CD4-positive, alpha-beta memory T cell (primary cell): ENCODE results near the gene PSMG3. TPM values are rescaled to one million over a fixed set of nuclear protein-coding genes. Genes with fewer than 3 reads are reported as not detected.
A peak's percentile ranks its signal among the peaks of the same experiment; 100 is the strongest.

ENCODE experiments used
- CTCF ChIA-PET: fragments of 350-600 bp; sonication (Branson Sonifier 250); formaldehyde crosslinking; loops from one replicate; lab custom pipeline; 2021; ENCODE audit warnings: inconsistent platforms; ENCODE audit not compliant: partially characterized antibody; lab: Charles Lee
- POLR2A ChIA-PET: fragments of 350-600 bp; sonication (Branson Sonifier 250); formaldehyde crosslinking; loops from one replicate; lab custom pipeline; 2021; ENCODE audit not compliant: partially characterized antibody; lab: Charles Lee
- DNase-seq, 5 donors: peaks; one replicate each; pipeline versions ENCODE4 v3.0.0 to v3.0.0-alpha.2; 2020 to 2022; ENCODE audit warnings: mixed read lengths in 1 of 5
- H3K27ac ChIP-seq: one replicate; pipeline ENCODE4 v1.7.0; 2013; ENCODE audit warnings: low read depth, low read length
- H3K27me3 ChIP-seq: 2 replicates; pipeline ENCODE4 v1.7.0; 2013; ENCODE audit warnings: mild to moderate bottlenecking, low read length, moderate library complexity; ENCODE audit not compliant: insufficient read depth
- H3K36me3 ChIP-seq: 2 replicates; pipeline ENCODE4 v1.7.0; 2013; ENCODE audit warnings: mild to moderate bottlenecking, low read length, moderate library complexity; ENCODE audit not compliant: insufficient read depth
- H3K4me1 ChIP-seq: 2 replicates; pipeline ENCODE4 v1.7.0; 2013; ENCODE audit warnings: mild to moderate bottlenecking, low read length, moderate library complexity; ENCODE audit not compliant: insufficient read depth
- H3K4me3 ChIP-seq, 2 donors: one replicate each; pipeline ENCODE4 v1.7.0; 2013; ENCODE audit warnings: low read length in 2 of 2, mild to moderate bottlenecking in 1 of 2
- H3K9me3 ChIP-seq, 2 donors: one replicate each; pipeline ENCODE4 v1.7.0; 2013; ENCODE audit warnings: low read length in 2 of 2, control low read depth in 1 of 2; ENCODE audit not compliant: control insufficient read depth in 1 of 2
- H3K27ac Mint-ChIP-seq, 7 donors: one replicate each; pipeline ENCODE4 v1.8.0; 2020 to 2021; ENCODE audit warnings: mixed read lengths in 7 of 7, mild to moderate bottlenecking in 6 of 7, inconsistent platforms in 3 of 7, moderate library complexity in 3 of 7
- H3K27me3 Mint-ChIP-seq, 2 donors: one replicate each; pipeline ENCODE4 v1.8.0; 2020 to 2021; ENCODE audit warnings: mixed read lengths in 2 of 2
- H3K36me3 Mint-ChIP-seq, 2 donors: one replicate each; pipeline ENCODE4 v1.8.0; 2020 to 2021; ENCODE audit warnings: mixed read lengths in 2 of 2, inconsistent platforms in 1 of 2, mild to moderate bottlenecking in 1 of 2
- H3K4me1 Mint-ChIP-seq, 4 donors: one replicate each; pipeline ENCODE4 v1.8.0; 2020 to 2021; ENCODE audit warnings: mixed read lengths in 4 of 4, mild to moderate bottlenecking in 1 of 4
- H3K4me3 Mint-ChIP-seq, 8 donors: one replicate each; pipeline ENCODE4 v1.8.0; 2020 to 2021; ENCODE audit warnings: mixed read lengths in 8 of 8, mild to moderate bottlenecking in 7 of 8, moderate library complexity in 6 of 8, inconsistent platforms in 3 of 8
- H3K9me3 Mint-ChIP-seq, 8 donors: one replicate each; pipeline ENCODE4 v1.8.0; 2020 to 2021; ENCODE audit warnings: mixed read lengths in 8 of 8, mild to moderate bottlenecking in 5 of 8, inconsistent platforms in 3 of 8, moderate library complexity in 1 of 8
- intact Hi-C: fragments of 100-400 bp; cut with micrococcal nuclease; formaldehyde crosslinking; loops from one replicate; pipeline ENCODE4 v1.15.1; 2023
- polyA plus RNA-seq, 2 donors: library from polyadenylated mRNA; unstranded; fragments of 300-500 nt; fragmentation: Illumina TruSeq; gene quantifications; one replicate each; pipeline ENCODE4 v1.2.3, GENCODE V29; 2021
- total RNA-seq, 2 experiments: library from RNA; stranded (reverse); gene quantifications; one replicate each; pipeline ENCODE4 v1.2.3, GENCODE V29; 2021

Gene PSMG3
- total and polyA plus RNA-seq, 4 experiments from 2014 or later, result 19.3 to 50.2 (median 30.9) TPM

- H3K27ac Mint-ChIP-seq, result peak overlapping the region in 3 of 7 donors; percentile 77 to 97 (median 86)
- peaks cover 11% of the 10 kb centered on the region for H3K36me3 ChIP-seq
- DNase-seq, result no peak
- ChIA-PET CTCF (interaction anchor here (0.8 kb wide), 1 partner anchor 13 kb away, joined by 3 read pairs; no protein-coding TSS in a partner anchor), POLR2A (no interaction called here)
- H3K9me3 Mint-ChIP-seq, result no peaks in the 10 kb centered on the region
- peaks cover 20% of the 10 kb centered on the region for H3K4me1 ChIP-seq
- H3K4me3 ChIP-seq, result no peak overlapping the region
- no peaks in the 10 kb centered on the region for H3K27me3 Mint-ChIP-seq
- H3K4me3 Mint-ChIP-seq, result peak overlapping the region in 3 of 8 donors; percentile 27 to 88 (median 32)
- H3K27me3 ChIP-seq, result no peaks in the 10 kb centered on the region
- intact Hi-C loops, result no loop called here
- H3K9me3 ChIP-seq, result no peaks in the 10 kb centered on the region
- H3K36me3 Mint-ChIP-seq, result peaks cover 0 to 23% of the 10 kb centered on the region in 2 donors
- H3K4me1 Mint-ChIP-seq, result peaks cover 11 to 40% (median 21%) of the 10 kb centered on the region in 4 donors
- no peak overlapping the region for H3K27ac ChIP-seq
Measured at GRCh38 chr7:1567896-1568510, 1.8 kb downstream of the PSMG3 start.

- Histone ChIP-seq H3K27ac (no peak overlapping the region), H3K27me3 (no peaks in the 10 kb centered on the region), H3K9me3 (no peaks in the 10 kb centered on the region), H3K36me3 (peaks cover 11% of the 10 kb centered on the region), H3K4me3 (no peak overlapping the region), H3K4me1 (peaks cover 20% of the 10 kb centered on the region)
- H3K4me3 Mint-ChIP-seq, result peak overlapping the region in 3 of 8 donors; percentile 25 to 39 (median 27)
- no peak for DNase-seq
- POLR2A ChIA-PET, result no interaction called here
- peaks cover 10 to 36% (median 19%) of the 10 kb centered on the region in 4 donors for H3K4me1 Mint-ChIP-seq
- no peaks in the 10 kb centered on the region for H3K9me3 Mint-ChIP-seq
- peaks cover 0 to 23% of the 10 kb centered on the region in 2 donors for H3K36me3 Mint-ChIP-seq
- H3K27me3 Mint-ChIP-seq, result no peaks in the 10 kb centered on the region
- peak overlapping the region in 4 of 7 donors; percentile 21 to 68 (median 58) for H3K27ac Mint-ChIP-seq
- CTCF ChIA-PET, result no interaction called here
- intact Hi-C loops, result no loop called here
Measured at GRCh38 chr7:1567049-1567771, 2.6 kb downstream of the PSMG3 start.

GRCh38 chr7:1566687-1567048 lies 3.2 kb downstream of the PSMG3 start:
- H3K4me1 Mint-ChIP-seq, result peaks cover 9 to 30% (median 18%) of the 10 kb centered on the region in 4 donors
- Histone ChIP-seq H3K4me3 (no peak overlapping the region), H3K27me3 (no peaks in the 10 kb centered on the region), H3K9me3 (no peaks in the 10 kb centered on the region), H3K27ac (no peak overlapping the region), H3K4me1 (peaks cover 20% of the 10 kb centered on the region), H3K36me3 (peaks cover 11% of the 10 kb centered on the region)
- no peaks in the 10 kb centered on the region for H3K27me3 Mint-ChIP-seq
- POLR2A ChIA-PET, result no interaction called here
- CTCF ChIA-PET, result no interaction called here
- intact Hi-C loops, result no loop called here
- DNase-seq, result no peak
- no peaks in the 10 kb centered on the region for H3K9me3 Mint-ChIP-seq
- H3K36me3 Mint-ChIP-seq, result peaks cover 0 to 23% of the 10 kb centered on the region in 2 donors
- H3K27ac Mint-ChIP-seq, result peak overlapping the region in 1 of 7 donors; percentile 21
- peak overlapping the region in 1 of 8 donors; percentile 39 for H3K4me3 Mint-ChIP-seq

- Histone ChIP-seq H3K27ac (no peak overlapping the region), H3K9me3 (no peaks in the 10 kb centered on the region), H3K27me3 (no peaks in the 10 kb centered on the region), H3K4me1 (peaks cover 10% of the 10 kb centered on the region), H3K4me3 (no peak overlapping the region), H3K36me3 (peaks cover 11% of the 10 kb centered on the region)
- CTCF ChIA-PET, result no interaction called here
- H3K4me1 Mint-ChIP-seq, result peaks cover 5 to 21% (median 9%) of the 10 kb centered on the region in 4 donors
- H3K4me3 Mint-ChIP-seq, result no peak overlapping the region
- H3K9me3 Mint-ChIP-seq, result no peaks in the 10 kb centered on the region
- POLR2A ChIA-PET, result no interaction called here
- no peak for DNase-seq
- intact Hi-C loops, result no loop called here
- no peaks in the 10 kb centered on the region for H3K27me3 Mint-ChIP-seq
- peaks cover 0 to 21% of the 10 kb centered on the region in 2 donors for H3K36me3 Mint-ChIP-seq
- no peak overlapping the region for H3K27ac Mint-ChIP-seq
Measured at GRCh38 chr7:1564603-1565022, 5.2 kb downstream of the PSMG3 start.

GRCh38 chr7:1563981-1564602 lies 5.7 kb downstream of the PSMG3 start:
- Mint-ChIP-seq H3K27me3 (no peaks in the 10 kb centered on the region), H3K36me3 (peaks cover 0 to 20% of the 10 kb centered on the region in 2 donors), H3K27ac (no peak overlapping the region), H3K4me1 (peaks cover 3 to 18% (median 7%) of the 10 kb centered on the region in 4 donors), H3K9me3 (no peaks in the 10 kb centered on the region), H3K4me3 (no peak overlapping the region)
- Histone ChIP-seq H3K27ac (no peak overlapping the region), H3K9me3 (no peaks in the 10 kb centered on the region), H3K36me3 (peaks cover 11% of the 10 kb centered on the region), H3K4me3 (no peak overlapping the region), H3K4me1 (peaks cover 7% of the 10 kb centered on the region), H3K27me3 (no peaks in the 10 kb centered on the region)
- ChIA-PET POLR2A (no interaction called here), CTCF (no interaction called here)
- no peak for DNase-seq
- intact Hi-C loops, result no loop called here

DNA sequence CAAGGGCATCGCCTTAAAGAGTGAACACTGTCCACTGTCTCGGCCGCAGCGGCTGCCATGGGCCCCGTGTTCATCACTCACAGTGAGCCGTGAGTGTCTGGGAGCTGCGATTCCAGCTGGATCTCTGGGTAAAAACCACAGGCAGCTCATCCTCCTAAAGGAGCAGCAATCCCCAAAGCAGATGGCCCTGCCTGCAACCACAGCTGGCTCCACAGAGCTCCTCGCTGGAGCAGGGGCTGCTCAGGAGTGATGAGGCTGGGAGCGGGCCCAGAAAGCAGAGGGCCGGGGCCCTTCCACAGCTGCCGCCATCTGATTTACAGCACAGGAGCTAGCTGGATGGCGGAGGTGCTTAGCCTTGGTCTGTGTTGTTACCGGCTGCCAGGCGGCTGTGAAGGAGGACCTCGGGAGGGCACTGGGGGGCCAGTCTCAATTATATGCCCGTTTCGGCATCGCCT lies 7.2 kb downstream of the PSMG3 start:
- H3K27me3 ChIP-seq, result no peaks in the 10 kb centered on the region
- intact Hi-C loops, result no loop called here
- H3K36me3 Mint-ChIP-seq, result peaks cover 0 to 11% of the 10 kb centered on the region in 2 donors
- no peak overlapping the region for H3K4me3 ChIP-seq
- no peak overlapping the region for H3K4me3 Mint-ChIP-seq
- POLR2A ChIA-PET, result no interaction called here
- CTCF ChIA-PET, result no interaction called here
- H3K4me1 Mint-ChIP-seq, result peaks cover 0 to 5% (median 0%) of the 10 kb centered on the region in 4 donors
- H3K9me3 ChIP-seq, result no peaks in the 10 kb centered on the region
- H3K36me3 ChIP-seq, result peaks cover 8% of the 10 kb centered on the region
- H3K27me3 Mint-ChIP-seq, result peaks cover 0 to 1% of the 10 kb centered on the region in 2 donors
- no peak overlapping the region for H3K27ac Mint-ChIP-seq
- H3K9me3 Mint-ChIP-seq, result no peaks in the 10 kb centered on the region
- no peak overlapping the region for H3K27ac ChIP-seq
- no peaks in the 10 kb centered on the region for H3K4me1 ChIP-seq
- DNase-seq, result no peak

DNA sequence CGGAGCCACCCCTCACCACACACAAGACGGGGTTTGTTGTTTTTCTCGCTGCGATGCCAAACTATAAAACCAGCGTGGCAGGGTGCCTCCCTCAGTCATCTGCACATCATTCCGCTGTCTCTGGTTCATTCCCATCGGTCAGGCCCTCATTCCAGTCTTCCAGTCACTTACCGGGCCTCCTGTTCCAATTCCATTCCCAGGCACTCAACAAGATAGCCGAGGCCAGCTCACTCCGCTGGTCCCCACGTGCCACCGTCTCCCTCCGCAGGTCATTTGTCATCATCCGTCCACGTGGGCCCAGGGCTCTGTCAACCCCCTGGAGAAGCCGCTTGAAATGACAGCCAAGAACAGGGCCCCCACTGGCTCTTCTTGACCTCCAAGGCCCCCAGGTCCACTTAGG lies 7.7 kb downstream of the PSMG3 start:
- no peaks in the 10 kb centered on the region for H3K27me3 ChIP-seq
- H3K36me3 ChIP-seq, result peaks cover 3% of the 10 kb centered on the region
- no peak overlapping the region for H3K4me3 ChIP-seq
- Mint-ChIP-seq H3K27ac (peak overlapping the region in 2 of 7 donors; percentile 46 to 53), H3K4me3 (no peak overlapping the region), H3K9me3 (no peaks in the 10 kb centered on the region), H3K27me3 (peaks cover 0 to 1% of the 10 kb centered on the region in 2 donors), H3K36me3 (peaks cover 0 to 6% of the 10 kb centered on the region in 2 donors), H3K4me1 (peaks cover 0 to 3% (median 0%) of the 10 kb centered on the region in 4 donors)
- H3K27ac ChIP-seq, result no peak overlapping the region
- no peaks in the 10 kb centered on the region for H3K4me1 ChIP-seq
- no peaks in the 10 kb centered on the region for H3K9me3 ChIP-seq
- DNase-seq, result no peak
- ChIA-PET CTCF (no interaction called here), POLR2A (no interaction called here)
- intact Hi-C loops, result no loop called here
